ENCODE measurements around the gene KIF20B. TPM values are rescaled to one million over a fixed set of nuclear protein-coding genes. Genes with fewer than 3 reads are reported as not detected.

The KIF20B gene
- total RNA-seq, 1 experiment from 2014 or later = 48.1 TPM

- no peak for DNase-seq (ENCODE audit: low read depth, low spot score)
- no peak for ATAC-seq
- ChIA-PET POLR2A (no interaction called here), CTCF (no interaction called here)
- BruUV-seq (replicated peaks) = no TSS peak
- no peaks in the 10 kb centered on the region for H3K9me3 ChIP-seq (ENCODE audit: control insufficient read depth, insufficient read depth, low read depth, low read length)
- in situ Hi-C loops (cut with HindIII; ENCODE audit: low pct_unique_long_range_greater_than_20kb, low sequenced_read_pairs) = no loop called here
- H3K4me1 ChIP-seq (ENCODE audit: control insufficient read depth, insufficient read depth, low read length) = no peaks in the 10 kb centered on the region
- H3K27ac ChIP-seq (ENCODE audit: low read length) = no peak overlapping the region
- no peak overlapping the region for H3K4me3 ChIP-seq (ENCODE audit: low read depth in 2 of 2, low read length in 2 of 2)
- H3K36me3 ChIP-seq (ENCODE audit: control insufficient read depth, insufficient read depth, low read length) = no peaks in the 10 kb centered on the region
- intact Hi-C loops (cut with micrococcal nuclease; ENCODE audit: unreplicated experiment) = no loop called here
- peaks cover 5% of the 10 kb centered on the region; the same call in 1 of the 2 replicates for H3K27me3 ChIP-seq (ENCODE audit: control insufficient read depth, insufficient read depth, low read length)
- no peak for TF ChIP-seq CTCF (IDR thresholded peaks at IDR 0.05)
- TF ChIP-seq REST (IDR thresholded peaks at IDR 0.05; ENCODE audit: insufficient read depth in 1 of 2, low read depth in 2 of 2, low read length in 1 of 2) = no peak
- TF ChIP-seq SIN3A (IDR thresholded peaks at IDR 0.05; ENCODE audit: borderline replicate concordance, insufficient read depth, low read depth, low read length) = no peak
- TF ChIP-seq TCF7L2 (IDR thresholded peaks at IDR 0.05; ENCODE audit: low read depth, low read length) = no peak
Observed at GRCh38 chr10:89679986-89680385, 21.4 kb upstream of the KIF20B start.

- H3K9me3 ChIP-seq (ENCODE audit: control insufficient read depth, insufficient read depth, low read depth, low read length) = no peaks in the 10 kb centered on the region
- intact Hi-C loops (cut with micrococcal nuclease; ENCODE audit: unreplicated experiment) (no loop called here), in situ Hi-C loops (cut with HindIII; ENCODE audit: low pct_unique_long_range_greater_than_20kb, low sequenced_read_pairs) (no loop called here)
- H3K4me3 ChIP-seq (ENCODE audit: low read depth in 2 of 2, low read length in 2 of 2) = no peak overlapping the region
- ATAC-seq (no peak), DNase-seq (ENCODE audit: low read depth, low spot score) (no peak)
- ChIA-PET POLR2A (no interaction called here), CTCF (interaction anchor here (0.6 kb wide), 1 partner anchor 11 kb away, joined by 3 read pairs; no protein-coding TSS in a partner anchor)
- no peaks in the 10 kb centered on the region for H3K27me3 ChIP-seq (ENCODE audit: control insufficient read depth, insufficient read depth, low read length)
- no peaks in the 10 kb centered on the region for H3K4me1 ChIP-seq (ENCODE audit: control insufficient read depth, insufficient read depth, low read length)
- no peaks in the 10 kb centered on the region for H3K36me3 ChIP-seq (ENCODE audit: control insufficient read depth, insufficient read depth, low read length)
- TF ChIP-seq TCF7L2 (IDR thresholded peaks at IDR 0.05; ENCODE audit: low read depth, low read length) = no peak
- TF ChIP-seq SIN3A (IDR thresholded peaks at IDR 0.05; ENCODE audit: borderline replicate concordance, insufficient read depth, low read depth, low read length) = no peak
- no peak for TF ChIP-seq CTCF (IDR thresholded peaks at IDR 0.05)
- TF ChIP-seq REST (IDR thresholded peaks at IDR 0.05; ENCODE audit: insufficient read depth in 1 of 2, low read depth in 2 of 2, low read length in 1 of 2) = no peak
- no peak for TF ChIP-seq POLR2AphosphoS5 (IDR thresholded peaks at IDR 0.05; ENCODE audit: low read depth, low read length)
- no TSS peak for BruUV-seq (replicated peaks)
- H3K27ac ChIP-seq (ENCODE audit: low read length) = no peak overlapping the region
Observed at GRCh38 chr10:89683883-89684282, 17.5 kb upstream of the KIF20B start.
